Keratinocyte (primary cell): Measurements from ENCODE around the gene DCTN3. TPM values are rescaled to one million over a fixed set of nuclear protein-coding genes. Genes with fewer than 3 reads are reported as not detected.

Experiments
- DNase-seq: peaks from one replicate; pipeline ENCODE4 v3.0.0-alpha.2; 2011; ENCODE audit warnings: low read depth, missing footprints, low spot score
- FAIRE-seq: peaks from 2 replicates; lab custom pipeline; 2011; peaks lifted over from hg19 to GRCh38; lab: Jason Lieb, UNC
- H2AFZ ChIP-seq: 2 replicates; pipeline ENCODE4 v1.6.0; 2012; ENCODE audit warnings: low read length, control low read depth, inconsistent platforms; ENCODE audit not compliant: control insufficient read depth
- H3K27ac ChIP-seq: 2 replicates; pipeline ENCODE4 v1.5.1; 2011; ENCODE audit warnings: low read length; ENCODE audit not compliant: control insufficient read depth, insufficient read depth
- H3K27me3 ChIP-seq: 3 replicates; pipeline ENCODE4 v1.6.0; 2011; ENCODE audit warnings: low read length; ENCODE audit not compliant: control insufficient read depth, insufficient read depth; ENCODE audit errors: extremely low read depth
- H3K36me3 ChIP-seq, 2 experiments: 2 replicates in 1 of 2; 3 replicates in 1 of 2; pipeline ENCODE4 v1.5.1; 2011; ENCODE audit warnings: low read length in 2 of 2, mild to moderate bottlenecking in 1 of 2; ENCODE audit not compliant: control insufficient read depth in 2 of 2, insufficient read depth in 2 of 2; ENCODE audit errors: extremely low read depth in 1 of 2
- H3K4me1 ChIP-seq: 3 replicates; pipeline ENCODE4 v1.5.1; 2011; ENCODE audit warnings: low read length; ENCODE audit not compliant: control insufficient read depth, insufficient read depth; ENCODE audit errors: extremely low read depth
- H3K4me2 ChIP-seq: 3 replicates; pipeline ENCODE4 v1.6.0; 2011; ENCODE audit warnings: low read depth, low read length; ENCODE audit not compliant: control insufficient read depth, insufficient read depth; ENCODE audit errors: extremely low read depth
- H3K4me3 ChIP-seq, 3 experiments: fragments of 200-600 bp in 1 of 3; sonication (generic) in 1 of 3; 2 replicates in 2 of 3; 3 replicates in 1 of 3; pipeline ENCODE4 v1.5.1; 2011 to 2016; ENCODE audit warnings: low read length in 3 of 3, mild to moderate bottlenecking in 3 of 3, control low read depth in 2 of 3, inconsistent platforms in 1 of 3, low read depth in 1 of 3, mixed read lengths in 1 of 3, mixed run types in 1 of 3, moderate library complexity in 1 of 3; ENCODE audit not compliant: control insufficient read depth in 2 of 3, insufficient read depth in 2 of 3; ENCODE audit errors: extremely low read depth in 1 of 3
- H3K79me2 ChIP-seq: 2 replicates; pipeline ENCODE4 v1.6.0; 2012; ENCODE audit warnings: low read length; ENCODE audit not compliant: control insufficient read depth, insufficient read depth
- H3K9ac ChIP-seq: 3 replicates; pipeline ENCODE4 v1.6.0; 2011; ENCODE audit warnings: low read length; ENCODE audit not compliant: control insufficient read depth, insufficient read depth; ENCODE audit errors: extremely low read depth
- H3K9me1 ChIP-seq: 3 replicates; pipeline ENCODE4 v1.6.0; 2011; ENCODE audit warnings: low read length; ENCODE audit not compliant: control insufficient read depth, insufficient read depth; ENCODE audit errors: extremely low read depth
- H3K9me3 ChIP-seq: 2 replicates; pipeline ENCODE4 v1.5.1; 2012; ENCODE audit warnings: low read depth, low read length; ENCODE audit not compliant: control insufficient read depth
- H4K20me1 ChIP-seq: 3 replicates; pipeline ENCODE4 v1.6.0; 2011; ENCODE audit warnings: low read length; ENCODE audit not compliant: control insufficient read depth, insufficient read depth; ENCODE audit errors: extremely low read depth
- EZH2 ChIP-seq: IDR thresholded peaks from one replicate; pipeline ENCODE4 v1.6.1; 2012; ENCODE audit warnings: inconsistent platforms, mild to moderate bottlenecking, low read length, moderate library complexity
- dilution Hi-C: fragments of 300-500 bp; cut with MboI; formaldehyde crosslinking; loops from one replicate; pipeline ENCODE4 v1.7.0; 2020; ENCODE audit warnings: low sequenced_read_pairs; ENCODE audit not compliant: extremely low pct_ligation_motif_present
- polyA plus RNA-seq, 5 experiments: library from polyadenylated mRNA; depleted of rRNA in 3 of 5; stranded (reverse) in 3 of 5; stranded (forward) in 1 of 5; unstranded in 1 of 5; fragments of >200 nt; gene quantifications; 1 replicate in 1 of 5; 2 replicates in 3 of 5; 3 replicates in 1 of 5; pipeline versions ENCODE4 v1.2.1 to v1.2.3, GENCODE V29; 2011 to 2012; ENCODE audit warnings: missing spikeins in 2 of 5, low read depth in 1 of 5, low replicate concordance in 1 of 5
- TF ChIP-seq, protein P1 (sequence below), 3 experiments: IDR thresholded peaks in 1 of 3; conservative IDR thresholded peaks in 1 of 3; optimal IDR thresholded peaks in 1 of 3; 2 replicates in 2 of 3; 3 replicates in 1 of 3; pipeline versions ENCODE3 to v1.5.1; 2011; ENCODE audit warnings: low read length in 3 of 3, mild to moderate bottlenecking in 3 of 3, moderate library complexity in 2 of 3, control low read depth in 1 of 3, inconsistent platforms in 1 of 3; ENCODE audit not compliant: insufficient read depth in 2 of 3; ENCODE audit errors: extremely low read depth in 1 of 3

Gene DCTN3
- polyA plus RNA-seq, 1 donor (not counting 4 experiments of a cell fraction or from before 2014, with no cell fraction given) = 106 TPM

DNA sequence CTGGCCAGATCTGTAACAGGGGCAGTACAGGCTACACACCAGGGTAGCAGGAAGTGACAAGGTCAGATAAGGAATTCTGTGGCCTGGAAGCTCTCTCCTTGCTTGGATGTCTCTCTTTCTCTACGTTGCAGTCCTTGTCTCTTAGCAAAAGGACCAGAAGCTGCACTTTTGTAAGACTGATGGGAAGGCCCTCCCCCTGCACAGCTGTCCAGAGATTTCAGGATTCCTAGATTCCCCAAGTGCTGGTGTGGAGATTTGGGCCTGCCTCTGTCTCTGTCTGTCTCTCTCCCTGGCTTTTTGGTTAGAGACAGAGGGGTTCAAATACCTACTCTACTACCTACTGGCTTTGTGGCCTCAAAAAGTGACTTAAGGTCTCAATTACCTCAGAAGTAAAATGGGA lies 20.7 kb downstream of the DCTN3 start:
- H2AFZ ChIP-seq = no peak overlapping the region
- no peaks in the 10 kb centered on the region for H3K27me3 ChIP-seq
- TF ChIP-seq EZH2 = no peak
- TF ChIP-seq, protein P1, sequence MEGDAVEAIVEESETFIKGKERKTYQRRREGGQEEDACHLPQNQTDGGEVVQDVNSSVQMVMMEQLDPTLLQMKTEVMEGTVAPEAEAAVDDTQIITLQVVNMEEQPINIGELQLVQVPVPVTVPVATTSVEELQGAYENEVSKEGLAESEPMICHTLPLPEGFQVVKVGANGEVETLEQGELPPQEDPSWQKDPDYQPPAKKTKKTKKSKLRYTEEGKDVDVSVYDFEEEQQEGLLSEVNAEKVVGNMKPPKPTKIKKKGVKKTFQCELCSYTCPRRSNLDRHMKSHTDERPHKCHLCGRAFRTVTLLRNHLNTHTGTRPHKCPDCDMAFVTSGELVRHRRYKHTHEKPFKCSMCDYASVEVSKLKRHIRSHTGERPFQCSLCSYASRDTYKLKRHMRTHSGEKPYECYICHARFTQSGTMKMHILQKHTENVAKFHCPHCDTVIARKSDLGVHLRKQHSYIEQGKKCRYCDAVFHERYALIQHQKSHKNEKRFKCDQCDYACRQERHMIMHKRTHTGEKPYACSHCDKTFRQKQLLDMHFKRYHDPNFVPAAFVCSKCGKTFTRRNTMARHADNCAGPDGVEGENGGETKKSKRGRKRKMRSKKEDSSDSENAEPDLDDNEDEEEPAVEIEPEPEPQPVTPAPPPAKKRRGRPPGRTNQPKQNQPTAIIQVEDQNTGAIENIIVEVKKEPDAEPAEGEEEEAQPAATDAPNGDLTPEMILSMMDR (optimal IDR thresholded peaks at IDR 0.05 in 1 of 3, IDR thresholded peaks at IDR 0.05 in 1 of 3, conservative IDR thresholded peaks at IDR 0.05 in 1 of 3; ENCODE audit: extremely low read depth in 1 of 3, insufficient read depth in 2 of 3, low read length in 3 of 3) = no peak
- H3K9me1 ChIP-seq = no peaks in the 10 kb centered on the region
- H3K4me1 ChIP-seq = peaks cover 18% of the 10 kb centered on the region
- H3K36me3 ChIP-seq = no peaks in the 10 kb centered on the region
- H3K9me3 ChIP-seq = no peaks in the 10 kb centered on the region
- H3K4me2 ChIP-seq = no peak overlapping the region
- no peak for DNase-seq
- H3K27ac ChIP-seq = no peak overlapping the region
- no peak overlapping the region for H3K4me3 ChIP-seq
- no peak for FAIRE-seq
- H3K9ac ChIP-seq = no peak overlapping the region
- no peaks in the 10 kb centered on the region for H3K79me2 ChIP-seq
- dilution Hi-C loops = no loop called here
- no peaks in the 10 kb centered on the region for H4K20me1 ChIP-seq

DNA sequence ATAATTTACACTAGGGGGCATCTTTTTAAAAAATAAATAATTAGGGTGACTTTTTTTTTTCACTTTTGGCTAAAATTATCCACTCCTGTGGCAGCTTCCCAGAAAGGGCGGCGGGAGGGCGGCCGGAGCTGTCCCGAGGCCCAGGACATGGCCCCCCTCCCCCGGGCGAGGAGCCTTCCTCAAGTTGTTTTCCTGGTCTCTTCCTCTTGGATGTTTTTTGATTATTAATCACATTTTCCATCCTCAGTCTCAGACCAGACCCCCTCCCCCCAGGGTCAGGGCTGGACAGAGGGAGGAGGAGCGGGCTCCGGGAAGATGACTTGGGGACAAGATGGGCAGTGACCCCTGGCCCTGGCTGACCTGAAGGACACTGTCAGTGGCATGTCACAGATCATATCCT lies 26.1 kb downstream of the DCTN3 start:
- H3K36me3 ChIP-seq = no peaks in the 10 kb centered on the region
- no peak overlapping the region for H2AFZ ChIP-seq
- no peak overlapping the region for H3K27ac ChIP-seq
- no peaks in the 10 kb centered on the region for H3K79me2 ChIP-seq
- H3K4me3 ChIP-seq = no peak overlapping the region
- TF ChIP-seq, protein P1 (optimal IDR thresholded peaks at IDR 0.05 in 1 of 3, IDR thresholded peaks at IDR 0.05 in 1 of 3, conservative IDR thresholded peaks at IDR 0.05 in 1 of 3; ENCODE audit: extremely low read depth in 1 of 3, insufficient read depth in 2 of 3, low read length in 3 of 3) = no peak
- TF ChIP-seq EZH2 = no peak
- no peaks in the 10 kb centered on the region for H4K20me1 ChIP-seq
- no peak overlapping the region for H3K9ac ChIP-seq
- H3K9me1 ChIP-seq = no peaks in the 10 kb centered on the region
- H3K9me3 ChIP-seq = no peaks in the 10 kb centered on the region
- no peak for FAIRE-seq
- dilution Hi-C loops = no loop called here
- no peak for DNase-seq
- no peak overlapping the region for H3K4me2 ChIP-seq
- peaks cover 36% of the 10 kb centered on the region for H3K27me3 ChIP-seq
- H3K4me1 ChIP-seq = peaks cover 8% of the 10 kb centered on the region
